Measurements from ENCODE around the gene COL15A1. TPM values are rescaled to one million over a fixed set of nuclear protein-coding genes. Genes with fewer than 3 reads are reported as not detected.

Gene COL15A1
- total RNA-seq, 1 experiment from 2014 or later = 0.22 TPM

DNA sequence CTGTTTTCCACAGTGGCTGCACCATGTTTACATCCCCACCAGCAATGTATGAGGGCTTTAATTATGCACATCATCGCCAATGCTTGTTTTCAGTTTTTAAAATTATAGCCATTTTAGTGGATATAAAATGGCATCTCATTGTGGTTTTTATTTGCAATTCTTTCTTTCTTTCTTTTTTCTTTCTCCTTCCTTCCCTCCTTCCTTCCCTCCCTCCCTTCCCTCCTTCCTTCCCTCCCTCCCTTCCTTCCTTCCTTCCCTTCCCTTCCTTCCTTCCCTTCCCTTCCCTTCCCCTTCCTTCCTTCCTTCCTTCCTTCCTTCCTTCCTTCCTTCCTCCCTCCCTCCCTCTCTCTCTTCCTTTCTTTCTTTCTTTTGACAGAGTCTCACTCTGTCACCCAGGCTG, 6.6 kb downstream of the COL15A1 start:
- H3K36me3 Mint-ChIP-seq = no peaks in the 10 kb centered on the region
- H3K9me3 Mint-ChIP-seq = peaks cover 4% of the 10 kb centered on the region; the same call in 1 of the 2 replicates
- TF ChIP-seq ZNF317 (CRISPR knock-in tag; IDR thresholded peaks at IDR 0.05; ENCODE audit: borderline replicate concordance, low read depth) (no peak), CREB1 (CRISPR knock-in tag; IDR thresholded peaks at IDR 0.05) (no peak)
- TF ChIP-seq, protein P1, sequence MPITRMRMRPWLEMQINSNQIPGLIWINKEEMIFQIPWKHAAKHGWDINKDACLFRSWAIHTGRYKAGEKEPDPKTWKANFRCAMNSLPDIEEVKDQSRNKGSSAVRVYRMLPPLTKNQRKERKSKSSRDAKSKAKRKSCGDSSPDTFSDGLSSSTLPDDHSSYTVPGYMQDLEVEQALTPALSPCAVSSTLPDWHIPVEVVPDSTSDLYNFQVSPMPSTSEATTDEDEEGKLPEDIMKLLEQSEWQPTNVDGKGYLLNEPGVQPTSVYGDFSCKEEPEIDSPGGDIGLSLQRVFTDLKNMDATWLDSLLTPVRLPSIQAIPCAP (CRISPR knock-in tag; IDR thresholded peaks at IDR 0.05) = no peak
- DNase-seq (ENCODE audit: low spot score) (no peak), ATAC-seq (no peak)
- CTCF ChIA-PET = no interaction called here
- no peak overlapping the region for H3K4me3 Mint-ChIP-seq
- peaks cover 10% of the 10 kb centered on the region for H3K4me1 Mint-ChIP-seq
- POLR2A ChIA-PET = no interaction called here
- peaks cover 16% of the 10 kb centered on the region for H3K27me3 Mint-ChIP-seq (ENCODE audit: low read depth)
- H3K27ac Mint-ChIP-seq = no peak overlapping the region

DNA sequence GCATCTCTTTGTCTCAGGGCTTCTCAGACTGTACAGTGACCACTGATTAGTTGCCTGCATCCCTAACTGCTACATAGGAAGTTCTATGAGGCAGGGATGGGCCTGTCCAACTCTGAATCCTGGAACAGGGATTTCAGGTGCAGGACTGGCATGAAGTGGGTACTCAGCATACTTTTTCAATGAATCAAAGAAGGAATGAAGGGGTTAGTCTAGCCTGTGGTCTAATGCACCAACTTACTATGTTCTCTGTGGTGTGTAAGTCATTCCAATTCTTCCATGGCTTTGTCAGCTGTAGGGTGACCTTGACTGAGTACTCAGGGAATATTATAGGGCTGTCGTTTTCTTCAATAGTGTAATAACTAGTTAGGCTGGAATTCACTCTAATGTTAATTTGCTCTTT, 8.3 kb downstream of the COL15A1 start:
- no peak for DNase-seq (ENCODE audit: low spot score)
- Mint-ChIP-seq H3K27ac (no peak overlapping the region), H3K4me3 (no peak overlapping the region), H3K4me1 (no peaks in the 10 kb centered on the region), H3K36me3 (peaks cover 2% of the 10 kb centered on the region), H3K27me3 (ENCODE audit: low read depth) (peaks cover 6% of the 10 kb centered on the region), H3K9me3 (peaks cover 10% of the 10 kb centered on the region)
- CTCF ChIA-PET = no interaction called here
- POLR2A ChIA-PET = no interaction called here
- ATAC-seq = no peak
- TF ChIP-seq, protein P2, sequence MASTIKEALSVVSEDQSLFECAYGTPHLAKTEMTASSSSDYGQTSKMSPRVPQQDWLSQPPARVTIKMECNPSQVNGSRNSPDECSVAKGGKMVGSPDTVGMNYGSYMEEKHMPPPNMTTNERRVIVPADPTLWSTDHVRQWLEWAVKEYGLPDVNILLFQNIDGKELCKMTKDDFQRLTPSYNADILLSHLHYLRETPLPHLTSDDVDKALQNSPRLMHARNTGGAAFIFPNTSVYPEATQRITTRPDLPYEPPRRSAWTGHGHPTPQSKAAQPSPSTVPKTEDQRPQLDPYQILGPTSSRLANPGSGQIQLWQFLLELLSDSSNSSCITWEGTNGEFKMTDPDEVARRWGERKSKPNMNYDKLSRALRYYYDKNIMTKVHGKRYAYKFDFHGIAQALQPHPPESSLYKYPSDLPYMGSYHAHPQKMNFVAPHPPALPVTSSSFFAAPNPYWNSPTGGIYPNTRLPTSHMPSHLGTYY (CRISPR knock-in tag; IDR thresholded peaks at IDR 0.05) = no peak
- TF ChIP-seq, protein P3, sequence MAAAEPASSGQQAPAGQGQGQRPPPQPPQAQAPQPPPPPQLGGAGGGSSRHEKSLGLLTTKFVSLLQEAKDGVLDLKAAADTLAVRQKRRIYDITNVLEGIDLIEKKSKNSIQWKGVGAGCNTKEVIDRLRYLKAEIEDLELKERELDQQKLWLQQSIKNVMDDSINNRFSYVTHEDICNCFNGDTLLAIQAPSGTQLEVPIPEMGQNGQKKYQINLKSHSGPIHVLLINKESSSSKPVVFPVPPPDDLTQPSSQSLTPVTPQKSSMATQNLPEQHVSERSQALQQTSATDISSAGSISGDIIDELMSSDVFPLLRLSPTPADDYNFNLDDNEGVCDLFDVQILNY (CRISPR knock-in tag; IDR thresholded peaks at IDR 0.05) = no peak
- TF ChIP-seq ZNF219 (CRISPR knock-in tag; IDR thresholded peaks at IDR 0.05; ENCODE audit: borderline replicate concordance) (no peak), RORB (CRISPR knock-in tag; IDR thresholded peaks at IDR 0.05) (no peak), NFYB (CRISPR knock-in tag; conservative IDR thresholded peaks at IDR 0.05; ENCODE audit: low read depth) (no peak), NFATC4 (CRISPR knock-in tag; IDR thresholded peaks at IDR 0.05) (no peak), MYBL2 (CRISPR knock-in tag; IDR thresholded peaks at IDR 0.05) (no peak)
- TF ChIP-seq, protein P4, sequence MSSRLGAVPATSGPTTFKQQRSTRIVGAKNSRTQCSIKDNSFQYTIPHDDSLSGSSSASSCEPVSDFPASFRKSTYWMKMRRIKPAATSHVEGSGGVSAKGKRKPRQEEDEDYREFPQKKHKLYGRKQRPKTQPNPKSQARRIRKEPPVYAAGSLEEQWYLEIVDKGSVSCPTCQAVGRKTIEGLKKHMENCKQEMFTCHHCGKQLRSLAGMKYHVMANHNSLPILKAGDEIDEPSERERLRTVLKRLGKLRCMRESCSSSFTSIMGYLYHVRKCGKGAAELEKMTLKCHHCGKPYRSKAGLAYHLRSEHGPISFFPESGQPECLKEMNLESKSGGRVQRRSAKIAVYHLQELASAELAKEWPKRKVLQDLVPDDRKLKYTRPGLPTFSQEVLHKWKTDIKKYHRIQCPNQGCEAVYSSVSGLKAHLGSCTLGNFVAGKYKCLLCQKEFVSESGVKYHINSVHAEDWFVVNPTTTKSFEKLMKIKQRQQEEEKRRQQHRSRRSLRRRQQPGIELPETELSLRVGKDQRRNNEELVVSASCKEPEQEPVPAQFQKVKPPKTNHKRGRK (CRISPR knock-in tag; IDR thresholded peaks at IDR 0.05; ENCODE audit: borderline replicate concordance) = no peak
- TF ChIP-seq, protein P5, sequence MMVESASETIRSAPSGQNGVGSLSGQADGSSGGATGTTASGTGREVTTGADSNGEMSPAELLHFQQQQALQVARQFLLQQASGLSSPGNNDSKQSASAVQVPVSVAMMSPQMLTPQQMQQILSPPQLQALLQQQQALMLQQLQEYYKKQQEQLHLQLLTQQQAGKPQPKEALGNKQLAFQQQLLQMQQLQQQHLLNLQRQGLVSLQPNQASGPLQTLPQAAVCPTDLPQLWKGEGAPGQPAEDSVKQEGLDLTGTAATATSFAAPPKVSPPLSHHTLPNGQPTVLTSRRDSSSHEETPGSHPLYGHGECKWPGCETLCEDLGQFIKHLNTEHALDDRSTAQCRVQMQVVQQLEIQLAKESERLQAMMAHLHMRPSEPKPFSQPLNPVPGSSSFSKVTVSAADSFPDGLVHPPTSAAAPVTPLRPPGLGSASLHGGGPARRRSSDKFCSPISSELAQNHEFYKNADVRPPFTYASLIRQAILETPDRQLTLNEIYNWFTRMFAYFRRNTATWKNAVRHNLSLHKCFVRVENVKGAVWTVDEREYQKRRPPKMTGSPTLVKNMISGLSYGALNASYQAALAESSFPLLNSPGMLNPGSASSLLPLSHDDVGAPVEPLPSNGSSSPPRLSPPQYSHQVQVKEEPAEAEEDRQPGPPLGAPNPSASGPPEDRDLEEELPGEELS (CRISPR knock-in tag; IDR thresholded peaks at IDR 0.05) = no peak
- TF ChIP-seq, protein P6, sequence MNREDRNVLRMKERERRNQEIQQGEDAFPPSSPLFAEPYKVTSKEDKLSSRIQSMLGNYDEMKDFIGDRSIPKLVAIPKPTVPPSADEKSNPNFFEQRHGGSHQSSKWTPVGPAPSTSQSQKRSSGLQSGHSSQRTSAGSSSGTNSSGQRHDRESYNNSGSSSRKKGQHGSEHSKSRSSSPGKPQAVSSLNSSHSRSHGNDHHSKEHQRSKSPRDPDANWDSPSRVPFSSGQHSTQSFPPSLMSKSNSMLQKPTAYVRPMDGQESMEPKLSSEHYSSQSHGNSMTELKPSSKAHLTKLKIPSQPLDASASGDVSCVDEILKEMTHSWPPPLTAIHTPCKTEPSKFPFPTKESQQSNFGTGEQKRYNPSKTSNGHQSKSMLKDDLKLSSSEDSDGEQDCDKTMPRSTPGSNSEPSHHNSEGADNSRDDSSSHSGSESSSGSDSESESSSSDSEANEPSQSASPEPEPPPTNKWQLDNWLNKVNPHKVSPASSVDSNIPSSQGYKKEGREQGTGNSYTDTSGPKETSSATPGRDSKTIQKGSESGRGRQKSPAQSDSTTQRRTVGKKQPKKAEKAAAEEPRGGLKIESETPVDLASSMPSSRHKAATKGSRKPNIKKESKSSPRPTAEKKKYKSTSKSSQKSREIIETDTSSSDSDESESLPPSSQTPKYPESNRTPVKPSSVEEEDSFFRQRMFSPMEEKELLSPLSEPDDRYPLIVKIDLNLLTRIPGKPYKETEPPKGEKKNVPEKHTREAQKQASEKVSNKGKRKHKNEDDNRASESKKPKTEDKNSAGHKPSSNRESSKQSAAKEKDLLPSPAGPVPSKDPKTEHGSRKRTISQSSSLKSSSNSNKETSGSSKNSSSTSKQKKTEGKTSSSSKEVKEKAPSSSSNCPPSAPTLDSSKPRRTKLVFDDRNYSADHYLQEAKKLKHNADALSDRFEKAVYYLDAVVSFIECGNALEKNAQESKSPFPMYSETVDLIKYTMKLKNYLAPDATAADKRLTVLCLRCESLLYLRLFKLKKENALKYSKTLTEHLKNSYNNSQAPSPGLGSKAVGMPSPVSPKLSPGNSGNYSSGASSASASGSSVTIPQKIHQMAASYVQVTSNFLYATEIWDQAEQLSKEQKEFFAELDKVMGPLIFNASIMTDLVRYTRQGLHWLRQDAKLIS (CRISPR knock-in tag; IDR thresholded peaks at IDR 0.05; ENCODE audit: borderline replicate concordance) = no peak
- TF ChIP-seq, protein P7, sequence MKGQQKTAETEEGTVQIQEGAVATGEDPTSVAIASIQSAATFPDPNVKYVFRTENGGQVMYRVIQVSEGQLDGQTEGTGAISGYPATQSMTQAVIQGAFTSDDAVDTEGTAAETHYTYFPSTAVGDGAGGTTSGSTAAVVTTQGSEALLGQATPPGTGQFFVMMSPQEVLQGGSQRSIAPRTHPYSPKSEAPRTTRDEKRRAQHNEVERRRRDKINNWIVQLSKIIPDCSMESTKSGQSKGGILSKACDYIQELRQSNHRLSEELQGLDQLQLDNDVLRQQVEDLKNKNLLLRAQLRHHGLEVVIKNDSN (CRISPR knock-in tag; IDR thresholded peaks at IDR 0.05) = no peak
- TF ChIP-seq, protein P8, sequence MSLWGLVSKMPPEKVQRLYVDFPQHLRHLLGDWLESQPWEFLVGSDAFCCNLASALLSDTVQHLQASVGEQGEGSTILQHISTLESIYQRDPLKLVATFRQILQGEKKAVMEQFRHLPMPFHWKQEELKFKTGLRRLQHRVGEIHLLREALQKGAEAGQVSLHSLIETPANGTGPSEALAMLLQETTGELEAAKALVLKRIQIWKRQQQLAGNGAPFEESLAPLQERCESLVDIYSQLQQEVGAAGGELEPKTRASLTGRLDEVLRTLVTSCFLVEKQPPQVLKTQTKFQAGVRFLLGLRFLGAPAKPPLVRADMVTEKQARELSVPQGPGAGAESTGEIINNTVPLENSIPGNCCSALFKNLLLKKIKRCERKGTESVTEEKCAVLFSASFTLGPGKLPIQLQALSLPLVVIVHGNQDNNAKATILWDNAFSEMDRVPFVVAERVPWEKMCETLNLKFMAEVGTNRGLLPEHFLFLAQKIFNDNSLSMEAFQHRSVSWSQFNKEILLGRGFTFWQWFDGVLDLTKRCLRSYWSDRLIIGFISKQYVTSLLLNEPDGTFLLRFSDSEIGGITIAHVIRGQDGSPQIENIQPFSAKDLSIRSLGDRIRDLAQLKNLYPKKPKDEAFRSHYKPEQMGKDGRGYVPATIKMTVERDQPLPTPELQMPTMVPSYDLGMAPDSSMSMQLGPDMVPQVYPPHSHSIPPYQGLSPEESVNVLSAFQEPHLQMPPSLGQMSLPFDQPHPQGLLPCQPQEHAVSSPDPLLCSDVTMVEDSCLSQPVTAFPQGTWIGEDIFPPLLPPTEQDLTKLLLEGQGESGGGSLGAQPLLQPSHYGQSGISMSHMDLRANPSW (CRISPR knock-in tag; conservative IDR thresholded peaks at IDR 0.05; ENCODE audit: low read depth) = no peak
- TF ChIP-seq, protein P9, sequence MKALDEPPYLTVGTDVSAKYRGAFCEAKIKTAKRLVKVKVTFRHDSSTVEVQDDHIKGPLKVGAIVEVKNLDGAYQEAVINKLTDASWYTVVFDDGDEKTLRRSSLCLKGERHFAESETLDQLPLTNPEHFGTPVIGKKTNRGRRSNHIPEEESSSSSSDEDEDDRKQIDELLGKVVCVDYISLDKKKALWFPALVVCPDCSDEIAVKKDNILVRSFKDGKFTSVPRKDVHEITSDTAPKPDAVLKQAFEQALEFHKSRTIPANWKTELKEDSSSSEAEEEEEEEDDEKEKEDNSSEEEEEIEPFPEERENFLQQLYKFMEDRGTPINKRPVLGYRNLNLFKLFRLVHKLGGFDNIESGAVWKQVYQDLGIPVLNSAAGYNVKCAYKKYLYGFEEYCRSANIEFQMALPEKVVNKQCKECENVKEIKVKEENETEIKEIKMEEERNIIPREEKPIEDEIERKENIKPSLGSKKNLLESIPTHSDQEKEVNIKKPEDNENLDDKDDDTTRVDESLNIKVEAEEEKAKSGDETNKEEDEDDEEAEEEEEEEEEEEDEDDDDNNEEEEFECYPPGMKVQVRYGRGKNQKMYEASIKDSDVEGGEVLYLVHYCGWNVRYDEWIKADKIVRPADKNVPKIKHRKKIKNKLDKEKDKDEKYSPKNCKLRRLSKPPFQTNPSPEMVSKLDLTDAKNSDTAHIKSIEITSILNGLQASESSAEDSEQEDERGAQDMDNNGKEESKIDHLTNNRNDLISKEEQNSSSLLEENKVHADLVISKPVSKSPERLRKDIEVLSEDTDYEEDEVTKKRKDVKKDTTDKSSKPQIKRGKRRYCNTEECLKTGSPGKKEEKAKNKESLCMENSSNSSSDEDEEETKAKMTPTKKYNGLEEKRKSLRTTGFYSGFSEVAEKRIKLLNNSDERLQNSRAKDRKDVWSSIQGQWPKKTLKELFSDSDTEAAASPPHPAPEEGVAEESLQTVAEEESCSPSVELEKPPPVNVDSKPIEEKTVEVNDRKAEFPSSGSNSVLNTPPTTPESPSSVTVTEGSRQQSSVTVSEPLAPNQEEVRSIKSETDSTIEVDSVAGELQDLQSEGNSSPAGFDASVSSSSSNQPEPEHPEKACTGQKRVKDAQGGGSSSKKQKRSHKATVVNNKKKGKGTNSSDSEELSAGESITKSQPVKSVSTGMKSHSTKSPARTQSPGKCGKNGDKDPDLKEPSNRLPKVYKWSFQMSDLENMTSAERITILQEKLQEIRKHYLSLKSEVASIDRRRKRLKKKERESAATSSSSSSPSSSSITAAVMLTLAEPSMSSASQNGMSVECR (CRISPR knock-in tag; IDR thresholded peaks at IDR 0.05; ENCODE audit: borderline replicate concordance) = no peak

All from WTC11 (cell line).